HCEC 1CT (cell line): ENCODE measurements around the gene KITLG.
"Not testable (repeated sequence)": the region's sequence is repeated elsewhere in the genome, so short reads cannot be mapped to it uniquely, and the experiment has no call there.

Experiments
- DNase-seq: peaks from one replicate; pipeline ENCODE4 v3.0.0-alpha.2; 2017

KITLG gene

DNA sequence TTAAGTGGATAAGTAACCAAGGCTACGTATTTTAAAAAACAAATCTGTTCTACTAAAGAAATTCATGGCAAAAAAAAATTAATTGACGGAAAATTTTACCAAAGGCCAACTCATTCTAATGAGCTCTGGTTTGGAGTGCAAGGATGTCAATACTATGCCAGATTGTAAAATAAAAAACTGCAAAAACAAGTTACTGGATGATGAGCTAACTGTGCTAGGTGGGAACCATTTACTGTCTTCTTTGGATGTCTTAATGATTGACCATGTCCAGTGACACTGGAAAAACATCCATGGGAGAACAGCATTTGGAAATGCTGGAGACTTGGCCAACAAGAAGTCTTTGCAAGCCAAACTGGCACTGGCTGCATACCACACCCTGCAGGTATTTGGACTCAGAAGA is 41.6 kb downstream of the KITLG start:
- DNase-seq, result no peak

- no peak for DNase-seq
Measured at GRCh38 chr12:88538250-88538649, 42.0 kb downstream of the KITLG start.

DNA sequence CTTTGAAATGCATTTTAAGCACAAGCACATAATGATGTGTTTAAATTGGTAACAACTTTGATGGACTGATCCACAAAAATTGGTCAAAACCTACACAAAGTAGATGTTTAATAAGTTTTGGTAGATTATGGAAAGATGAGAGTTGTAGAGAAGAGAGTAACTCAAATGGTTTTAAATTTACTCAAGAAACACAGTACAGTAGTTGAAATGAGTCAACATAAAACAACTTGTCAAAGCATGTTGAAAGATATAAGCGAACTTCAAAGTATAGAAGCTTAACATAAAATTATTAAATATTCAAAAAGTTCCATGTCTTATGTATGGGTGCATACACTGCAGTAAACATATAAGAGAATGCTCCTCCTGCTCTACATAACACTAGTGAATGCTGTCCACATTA is 49.4 kb downstream of the KITLG start:
- DNase-seq, result no peak

DNA sequence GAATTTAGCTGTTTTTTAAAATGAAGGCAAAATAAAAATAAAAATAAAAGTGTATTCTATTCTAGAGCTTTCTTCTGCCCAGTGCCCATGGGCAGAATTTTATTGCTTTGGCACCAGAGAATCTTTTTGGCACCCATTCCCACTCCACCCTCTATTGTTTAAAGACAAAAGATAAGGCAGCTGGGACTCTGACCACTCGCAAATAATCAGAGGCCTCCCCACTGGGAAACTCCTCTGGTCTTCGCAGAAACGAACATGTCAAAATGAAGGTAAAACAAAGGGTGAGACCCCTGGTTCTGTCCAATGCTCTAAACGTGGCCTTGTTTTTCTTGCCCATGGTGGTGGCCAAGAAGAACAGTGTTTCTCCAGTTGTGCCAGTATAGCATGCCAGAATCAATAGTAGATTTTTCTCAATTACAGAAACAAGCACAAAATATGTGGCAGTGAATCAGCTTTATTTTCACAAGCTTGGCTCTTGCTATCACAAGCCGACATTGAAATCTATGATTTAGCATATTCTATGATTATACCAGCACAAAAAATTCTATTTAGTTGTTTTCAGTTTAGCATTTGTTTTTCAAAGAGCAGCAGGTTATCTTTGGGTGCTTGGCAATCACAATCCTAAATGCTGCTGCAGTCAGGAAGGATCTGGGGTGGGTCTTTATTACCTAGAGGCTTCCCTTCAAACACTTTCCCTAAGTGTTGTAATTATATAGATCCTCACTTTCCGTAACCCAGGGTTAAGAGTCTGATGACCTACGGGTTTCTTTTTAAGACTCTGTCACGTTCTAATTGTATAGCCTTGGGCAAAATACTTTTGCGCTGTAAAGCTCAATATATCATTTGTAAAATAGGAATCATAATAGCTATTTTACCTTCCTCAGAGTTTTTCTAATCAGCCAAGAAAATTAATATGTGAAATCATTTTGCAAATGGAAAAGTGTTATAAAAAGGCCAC is 50.5 kb downstream of the KITLG start:
- DNase-seq, result no peak

- DNase-seq, result no peak
Measured at GRCh38 chr12:88522961-88523360, 57.3 kb downstream of the KITLG start.

DNA sequence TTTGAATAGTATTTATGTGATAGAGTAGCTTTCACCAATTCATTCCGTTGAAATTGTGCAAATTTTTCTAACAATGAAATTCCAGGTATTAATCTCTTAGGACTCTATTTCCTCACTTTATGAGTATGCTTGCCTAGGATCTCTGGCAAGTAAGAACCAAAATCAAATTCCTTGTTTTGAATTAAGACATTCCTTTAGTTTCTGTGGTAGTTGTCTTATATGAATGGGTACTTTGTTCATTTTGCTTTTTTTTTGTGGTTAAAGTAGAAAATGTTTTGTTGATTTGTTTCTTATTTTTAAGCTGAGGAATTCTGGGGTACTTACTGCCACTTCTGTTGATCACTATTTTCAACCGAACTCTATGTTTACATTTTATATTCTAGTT is 59.8 kb downstream of the KITLG start:
- no peak for DNase-seq

DNA sequence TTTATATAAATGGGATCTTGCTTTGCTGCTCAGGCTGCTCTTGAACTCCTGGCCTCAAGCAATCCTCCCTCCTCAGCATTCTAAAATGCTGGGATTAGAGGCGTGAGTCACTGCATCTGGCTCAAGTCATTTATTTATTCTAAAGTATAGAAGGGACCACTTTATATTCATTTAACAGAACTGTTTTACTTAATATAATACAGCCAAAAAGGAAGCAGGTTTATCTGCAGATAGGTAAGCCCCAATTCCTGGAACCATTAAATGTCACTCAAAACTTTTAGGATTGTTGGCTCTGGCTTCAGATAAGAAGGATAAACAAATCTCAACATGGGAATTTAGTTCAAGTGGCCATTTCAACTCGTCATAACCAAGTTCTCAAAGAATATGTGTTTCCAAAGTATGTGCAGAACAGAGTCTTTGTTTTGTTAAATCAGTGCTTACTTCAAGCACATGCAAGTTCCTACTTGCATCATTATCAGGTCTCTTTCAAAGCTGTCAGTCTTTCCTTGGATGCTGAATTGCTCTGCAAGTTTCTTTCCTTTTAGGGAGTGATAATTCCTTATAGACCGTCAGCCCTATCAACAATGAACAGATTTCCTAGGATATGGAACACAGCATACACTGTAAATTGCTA is 60.4 kb downstream of the KITLG start:
- peak; percentile 22 for DNase-seq

GRCh38 chr12:88518863-88519403 is 61.3 kb downstream of the KITLG start:
- DNase-seq, result no peak

GRCh38 chr12:88516811-88517210 is 63.5 kb downstream of the KITLG start:
- DNase-seq, result no peak

DNA sequence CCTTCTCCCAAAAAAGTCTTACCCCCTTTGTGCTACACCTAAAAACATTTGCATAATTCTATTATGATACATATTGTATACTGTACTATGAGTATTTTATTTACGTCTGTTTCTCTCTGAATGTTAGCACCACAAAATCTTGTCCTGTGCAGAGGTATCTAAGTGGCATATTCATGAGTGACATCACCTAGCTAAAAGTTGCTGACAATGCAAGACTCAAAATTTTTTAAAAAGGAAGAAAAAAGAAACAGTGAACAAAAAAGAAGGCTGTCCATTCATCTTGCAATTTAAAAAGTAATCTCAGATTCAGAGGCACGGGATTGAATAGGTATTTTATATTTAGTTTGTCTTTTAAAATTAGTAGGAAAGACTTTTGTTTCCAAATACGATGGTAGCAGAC is 69.4 kb downstream of the KITLG start:
- no peak for DNase-seq

DNA sequence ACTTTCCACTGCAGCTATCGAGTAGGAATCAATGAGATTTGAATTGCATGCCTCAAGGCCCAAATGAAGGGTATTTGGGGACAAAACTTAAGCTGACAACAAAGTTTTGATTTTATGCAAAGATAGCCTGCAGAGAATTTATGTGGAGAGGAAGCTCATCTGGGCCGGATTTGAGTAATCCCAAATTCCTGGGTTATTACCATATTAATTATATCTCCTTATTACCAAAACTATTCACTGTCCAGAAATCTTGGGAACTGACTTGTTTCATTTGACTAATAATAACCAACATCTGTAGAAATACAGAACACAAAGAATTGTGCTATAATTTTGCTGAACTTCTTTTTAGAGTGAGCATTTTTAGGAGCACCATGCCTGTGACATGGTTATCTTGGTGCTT is 70.4 kb downstream of the KITLG start:
- peak; percentile 10 for DNase-seq

GRCh38 chr12:88509347-88509746 is 70.9 kb downstream of the KITLG start:
- DNase-seq, result peak; percentile 34

DNA sequence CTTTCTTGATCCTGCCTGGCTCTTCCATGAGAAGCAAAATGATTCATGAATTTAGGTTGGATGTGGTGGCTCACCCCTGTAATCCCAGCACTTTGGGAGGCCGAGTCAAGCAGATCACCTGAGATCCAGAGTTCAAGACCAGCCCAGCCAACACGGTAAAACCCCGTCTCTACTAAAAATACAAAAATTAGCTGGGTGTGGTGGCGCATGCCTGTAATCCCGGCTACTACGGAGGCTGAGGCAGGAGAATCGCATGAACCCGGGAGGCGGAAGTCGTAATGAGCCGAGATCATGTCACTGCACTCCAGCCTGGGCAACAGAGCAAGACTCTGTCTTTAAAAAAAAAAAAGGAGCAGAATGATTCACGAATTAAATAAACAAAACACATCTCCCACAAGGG is 72.4 kb downstream of the KITLG start:
- DNase-seq, result not testable (repeated sequence)

DNA sequence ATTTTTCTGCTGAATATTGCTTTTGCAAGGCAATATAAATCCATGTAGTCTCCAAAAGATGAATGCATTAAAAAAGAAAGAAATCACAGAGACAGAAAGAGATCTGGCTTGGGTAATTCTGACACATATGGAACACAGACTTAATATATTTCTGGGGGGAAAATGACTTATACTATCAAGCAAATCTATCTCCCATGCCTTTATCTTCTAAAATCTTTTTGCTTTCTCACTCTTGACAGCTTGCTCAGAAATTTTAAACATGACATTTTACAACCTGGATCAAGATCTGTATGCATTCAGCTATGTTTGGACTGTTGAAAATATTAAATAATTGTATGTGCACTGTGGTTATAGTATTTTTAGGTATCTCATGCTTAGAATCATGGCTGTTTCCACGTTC is 73.0 kb downstream of the KITLG start:
- no peak for DNase-seq

DNA sequence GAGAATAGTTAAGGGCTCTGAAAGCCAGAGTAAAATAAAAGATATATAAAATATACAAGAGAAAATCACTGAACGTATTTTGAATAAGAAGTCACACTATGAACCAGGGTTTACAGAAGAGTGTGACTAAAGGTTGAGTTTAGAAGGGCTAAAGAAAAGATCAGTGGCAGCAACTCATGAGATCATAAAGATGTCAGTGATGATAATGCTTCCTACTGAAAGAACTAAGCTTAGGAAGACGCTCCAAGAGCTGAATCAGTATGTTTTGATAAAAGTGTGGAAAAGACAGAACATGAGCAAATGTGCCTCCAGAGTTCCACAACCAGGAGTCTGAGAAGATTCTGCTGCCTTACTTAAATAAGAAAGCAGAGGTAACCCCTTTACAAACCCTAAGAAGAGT is 74.6 kb downstream of the KITLG start:
- no peak for DNase-seq

GRCh38 chr12:88503281-88503703 is 77.0 kb downstream of the KITLG start:
- DNase-seq, result no peak

- DNase-seq, result no peak
Measured at GRCh38 chr12:88501972-88502938, 78.0 kb downstream of the KITLG start.

DNA sequence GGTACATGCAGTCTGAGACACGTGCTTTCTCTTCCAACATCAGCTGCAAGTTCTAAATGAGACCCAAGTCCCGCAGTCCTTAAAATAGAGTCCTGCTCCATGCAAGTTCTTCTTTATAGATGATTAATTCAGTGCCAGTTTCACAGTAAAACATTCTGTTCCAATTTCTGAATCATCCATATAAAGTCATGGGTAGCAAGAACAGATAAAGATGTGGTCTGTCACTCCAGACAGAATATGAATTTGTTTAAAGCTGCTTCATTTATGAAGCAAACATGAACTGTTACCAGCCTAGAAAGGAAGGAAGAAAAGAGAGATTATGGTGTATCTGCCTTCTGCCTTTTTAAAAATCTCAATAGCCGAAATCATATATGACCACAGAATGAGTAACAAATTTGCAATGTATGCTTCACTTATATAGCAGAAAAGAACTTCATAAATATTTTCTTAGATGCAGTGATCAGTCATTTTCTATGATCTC is 83.3 kb downstream of the KITLG start:
- DNase-seq, result peak; percentile 31

- no peak for DNase-seq
Measured at GRCh38 chr12:88496429-88496828, 83.8 kb downstream of the KITLG start.

GRCh38 chr12:88495031-88495430 is 85.2 kb downstream of the KITLG start:
- DNase-seq, result no peak

GRCh38 chr12:88494520-88494919 is 85.8 kb downstream of the KITLG start:
- DNase-seq, result no peak

DNA sequence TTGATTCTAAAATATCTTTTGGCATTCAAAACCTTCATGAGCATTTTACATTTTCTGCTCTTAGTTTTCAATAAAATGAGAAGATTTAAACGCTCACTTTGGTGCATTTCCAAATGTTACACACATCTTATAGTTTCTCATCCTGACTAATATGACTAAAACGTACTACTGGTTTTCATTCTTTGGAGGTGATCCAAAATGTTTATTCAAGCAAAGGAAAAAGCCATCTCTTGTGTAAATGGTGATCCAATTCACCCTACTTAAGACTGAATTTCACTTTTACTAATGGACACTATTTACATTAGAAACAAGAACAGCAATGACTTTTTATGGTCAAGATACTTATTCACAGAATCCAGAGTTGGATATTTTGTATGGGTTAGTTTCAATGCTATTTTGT is 86.6 kb downstream of the KITLG start:
- peak; percentile 90 for DNase-seq

GRCh38 chr12:88490425-88490824 is 89.8 kb downstream of the KITLG start:
- DNase-seq, result no peak
